Stimulated activated CD8-positive, alpha-beta memory T cell treated with anti-CD3 and anti-CD28 coated beads, Interleukin-15, amount 100 ng/mL, for 24 hours (primary cell): ENCODE measurements around the gene MAGEA8.
"Not testable (repeated sequence)": the region's sequence is repeated elsewhere in the genome, so short reads cannot be mapped to it uniquely, and the experiment has no call there.

Experiments
- DNase-seq: peaks from one replicate; pipeline ENCODE4 v3.0.0-alpha.2; 2020; ENCODE audit warnings: low read depth

The MAGEA8 gene, protein sequence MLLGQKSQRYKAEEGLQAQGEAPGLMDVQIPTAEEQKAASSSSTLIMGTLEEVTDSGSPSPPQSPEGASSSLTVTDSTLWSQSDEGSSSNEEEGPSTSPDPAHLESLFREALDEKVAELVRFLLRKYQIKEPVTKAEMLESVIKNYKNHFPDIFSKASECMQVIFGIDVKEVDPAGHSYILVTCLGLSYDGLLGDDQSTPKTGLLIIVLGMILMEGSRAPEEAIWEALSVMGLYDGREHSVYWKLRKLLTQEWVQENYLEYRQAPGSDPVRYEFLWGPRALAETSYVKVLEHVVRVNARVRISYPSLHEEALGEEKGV

DNA sequence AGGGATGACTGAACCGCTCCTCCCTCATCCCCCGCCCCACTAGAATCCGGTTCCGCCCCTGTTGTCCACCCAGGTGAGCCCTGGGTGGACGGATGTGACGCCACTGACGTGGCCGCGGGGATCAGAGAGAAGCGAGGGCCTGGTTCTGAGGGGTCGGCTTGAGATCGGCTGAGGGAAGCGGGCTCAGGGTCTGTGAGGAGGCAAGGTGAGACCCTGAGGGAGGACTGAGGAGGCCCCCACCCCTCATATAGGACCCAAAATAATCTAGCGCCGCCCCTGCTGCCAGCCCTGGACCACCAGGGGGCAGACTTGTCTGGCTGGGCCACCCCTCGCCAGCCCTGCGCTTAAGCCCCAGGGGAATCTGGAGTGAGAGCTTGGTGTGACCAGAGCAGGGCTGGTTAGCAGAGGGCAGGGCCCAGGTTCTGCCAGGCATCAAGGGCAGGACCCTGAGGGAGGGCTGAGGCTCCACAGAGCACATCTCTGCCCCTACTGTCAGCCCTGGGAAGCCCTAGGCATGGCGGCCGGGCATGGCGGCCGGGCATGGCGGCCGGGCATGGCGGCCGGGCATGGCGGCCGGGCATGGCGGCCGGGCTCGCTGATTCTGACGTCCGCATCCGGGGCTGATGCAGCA, at the start of gene MAGEA8:
Gene MAGEA8, plus strand, starts transcription at position 103 of the 631 bp plus-strand sequence. CDS start 3,090 bp downstream, outside the sequence.
- DNase-seq: no peak

DNA sequence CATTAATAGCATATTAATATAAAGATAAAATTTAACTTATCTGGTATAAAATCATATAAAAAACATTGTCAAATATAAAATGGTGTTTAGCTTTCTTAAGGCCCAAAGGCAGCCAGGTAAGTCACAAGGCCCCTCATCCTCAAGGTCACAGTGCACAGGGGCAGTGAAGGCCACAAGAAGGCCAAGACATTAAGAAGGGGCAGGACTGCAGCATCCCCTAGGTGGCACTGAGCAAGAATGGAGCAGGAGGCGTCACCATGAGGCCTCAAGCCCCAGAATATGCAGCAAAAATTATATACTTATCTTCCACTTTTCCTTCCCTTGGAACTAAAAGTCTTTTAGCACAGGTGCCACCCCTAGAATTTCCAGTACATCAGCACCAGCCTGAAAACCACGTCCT, 49.5 kb upstream of the MAGEA8 start:
- DNase-seq: no peak

DNA sequence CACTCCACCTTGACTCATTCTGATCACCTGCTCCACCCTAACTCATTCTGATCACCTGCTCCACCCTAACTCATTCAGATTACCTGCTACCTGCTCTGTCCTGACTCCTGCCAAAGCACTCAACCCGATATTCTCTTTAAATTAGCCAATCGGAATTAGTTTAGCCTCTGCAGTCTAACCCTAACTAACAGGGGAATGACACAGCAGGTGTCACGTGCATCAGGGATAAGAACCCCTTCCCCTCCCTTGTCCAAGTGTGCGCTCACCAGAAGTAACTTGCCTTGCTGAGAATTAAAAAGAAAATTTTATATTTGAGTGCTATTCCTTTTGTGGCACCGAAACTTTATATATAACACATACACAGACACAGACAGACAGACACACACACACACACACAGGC, 44.3 kb upstream of the MAGEA8 start:
- DNase-seq: not testable (repeated sequence)

DNA sequence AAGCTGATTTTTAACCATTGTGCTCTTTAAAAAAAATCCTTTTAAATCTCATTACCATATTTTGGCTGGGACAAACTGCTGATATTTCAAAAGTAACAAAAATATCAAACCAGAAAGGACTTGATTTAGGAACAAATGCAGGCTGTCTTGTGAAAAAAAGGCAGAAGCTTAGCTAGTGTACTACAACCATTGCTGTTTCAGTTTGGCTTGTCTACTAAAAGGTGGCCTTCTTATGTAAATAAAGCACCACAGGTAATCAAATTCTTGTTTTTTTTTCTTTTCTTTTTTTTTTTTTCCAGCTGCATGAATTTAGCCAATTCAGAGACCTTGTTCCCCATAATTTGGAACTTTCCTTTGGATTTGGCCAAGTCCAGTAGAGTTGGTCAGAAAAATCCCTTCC, 43.8 kb upstream of the MAGEA8 start:
- DNase-seq: no peak

DNA sequence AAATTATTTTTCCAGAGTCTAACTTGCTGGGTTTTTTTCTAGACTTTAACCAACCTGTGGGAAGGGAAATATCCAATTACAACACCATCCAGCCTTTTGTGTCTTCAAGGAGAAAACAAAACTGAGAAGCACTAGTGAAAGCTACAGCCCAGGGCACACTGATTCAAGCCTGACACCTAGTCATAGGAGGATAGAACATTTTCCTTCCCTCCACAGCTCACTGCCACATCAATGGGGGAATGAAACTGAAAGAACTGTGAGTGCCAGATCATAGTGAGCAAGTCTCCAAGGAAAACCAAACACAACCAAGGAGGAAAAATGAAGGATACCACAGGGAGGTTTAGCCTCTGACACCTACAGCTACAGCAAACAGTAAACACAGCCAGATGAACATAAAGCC, 43.3 kb upstream of the MAGEA8 start:
- DNase-seq: no peak

DNA sequence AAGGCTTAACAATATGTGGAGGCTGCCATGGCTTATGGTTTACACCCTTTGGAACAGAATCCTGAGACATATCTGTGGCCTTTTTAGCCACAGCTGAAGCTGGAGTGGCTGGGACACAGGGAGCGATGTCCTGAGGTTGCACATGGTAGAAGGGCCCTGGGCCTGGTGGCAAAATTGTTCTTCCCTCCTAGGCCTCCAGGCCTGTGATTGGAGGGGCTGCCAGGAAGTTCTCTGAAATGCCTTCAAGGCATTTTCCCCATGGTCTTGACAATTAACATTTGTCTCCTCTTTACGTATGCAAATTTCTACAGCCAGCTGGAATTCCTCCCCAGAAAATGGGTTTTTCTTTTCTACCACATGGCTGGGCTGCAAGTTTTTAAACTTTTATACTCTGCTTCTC, 39.1 kb upstream of the MAGEA8 start:
- DNase-seq: no peak

DNA sequence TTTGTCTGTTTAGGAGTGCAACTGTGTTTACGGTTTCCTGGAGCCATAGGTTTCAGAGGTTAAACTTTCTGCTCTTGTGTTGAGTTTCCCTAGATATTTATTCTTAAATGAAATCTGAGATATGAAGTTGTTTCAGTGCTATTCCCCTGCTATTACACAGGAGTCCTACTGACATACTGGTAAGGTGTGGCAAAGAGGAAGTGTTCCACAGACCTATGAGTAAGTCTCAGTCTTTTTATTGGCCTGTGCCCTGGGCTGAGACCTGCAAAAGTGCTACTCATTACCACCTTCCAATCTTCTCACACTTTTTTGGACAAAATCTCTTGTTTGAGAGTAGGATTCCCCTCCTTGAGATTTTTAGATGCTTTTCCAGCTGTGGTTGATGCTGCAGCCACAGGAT, 35.6 kb upstream of the MAGEA8 start:
- no peak for DNase-seq

DNA sequence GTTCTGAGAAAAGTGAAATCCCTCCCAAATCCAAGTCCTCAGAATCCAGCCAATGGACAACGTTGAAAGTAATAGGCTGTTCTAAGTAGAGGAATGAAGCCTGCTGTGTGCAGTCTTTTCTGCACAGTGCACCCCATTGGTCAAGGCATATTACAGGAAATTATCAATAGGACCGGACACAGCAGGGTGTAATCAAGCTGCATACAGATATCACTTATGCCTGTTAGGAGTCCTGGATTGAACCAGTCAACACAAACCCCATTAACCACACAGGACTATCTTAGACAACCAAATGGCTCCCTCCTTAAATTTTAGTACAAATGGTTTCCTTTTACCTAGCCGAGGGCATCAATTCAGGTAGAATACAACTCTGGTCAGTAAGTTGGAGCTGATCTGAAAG, 34.2 kb upstream of the MAGEA8 start:
- no peak for DNase-seq

DNA sequence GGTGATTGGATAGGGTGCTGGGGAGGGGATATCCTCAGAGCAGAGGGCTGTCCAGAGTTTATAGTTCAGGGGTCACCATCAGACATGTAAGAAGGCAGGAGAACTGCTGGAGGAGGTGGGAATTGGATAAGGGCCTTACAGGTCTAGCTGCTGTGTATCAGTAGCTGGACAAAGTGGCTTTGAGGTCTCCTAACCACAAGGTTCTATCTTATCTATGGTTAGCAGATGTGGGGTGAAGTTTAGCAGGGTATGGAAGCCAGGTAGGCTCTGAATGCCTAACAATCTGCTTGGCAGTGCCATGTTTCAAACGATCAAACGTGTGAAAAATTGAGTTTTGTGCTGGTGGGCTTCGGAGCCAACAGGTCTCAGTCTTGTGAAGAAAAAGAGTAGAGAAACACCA, 32.1 kb upstream of the MAGEA8 start:
- no peak for DNase-seq

DNA sequence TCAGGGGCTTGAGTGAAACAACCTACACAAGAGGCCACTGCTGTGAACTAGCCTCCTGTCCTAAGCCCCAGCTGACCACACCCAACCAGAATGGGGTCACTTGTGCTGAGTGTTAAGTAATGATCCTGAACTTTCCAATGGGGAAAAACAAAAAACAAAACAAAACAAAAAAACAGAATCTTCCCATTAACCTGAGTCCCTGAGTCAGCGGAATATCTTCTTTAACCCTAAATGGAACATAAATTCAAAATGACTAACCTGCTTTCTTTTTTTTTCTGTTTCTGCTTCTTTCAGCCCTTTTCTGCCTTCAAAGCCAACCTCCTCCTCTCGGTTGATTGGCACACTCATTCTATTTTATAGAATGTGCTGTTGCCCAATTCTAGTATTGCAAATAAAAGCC, 31.2 kb upstream of the MAGEA8 start:
- no peak for DNase-seq

DNA sequence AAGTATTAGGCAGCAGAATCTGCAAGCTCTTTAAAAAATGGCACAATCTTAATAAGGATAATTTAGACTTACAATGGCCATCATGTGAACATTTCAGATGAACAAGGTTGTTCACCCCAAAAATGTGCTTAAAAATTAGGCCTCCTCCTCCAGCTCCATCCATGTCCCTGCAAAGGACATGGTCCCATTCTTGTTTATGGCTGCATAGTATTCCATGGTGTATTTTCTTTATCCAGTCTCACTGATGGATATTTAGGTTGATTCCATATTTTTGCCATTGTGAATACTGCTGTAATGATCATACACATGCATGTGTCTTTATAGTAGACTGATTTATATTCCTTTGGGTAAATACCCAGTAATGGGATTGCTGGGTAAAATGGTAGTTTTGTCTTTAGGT, 29.1 kb upstream of the MAGEA8 start:
- DNase-seq: no peak

DNA sequence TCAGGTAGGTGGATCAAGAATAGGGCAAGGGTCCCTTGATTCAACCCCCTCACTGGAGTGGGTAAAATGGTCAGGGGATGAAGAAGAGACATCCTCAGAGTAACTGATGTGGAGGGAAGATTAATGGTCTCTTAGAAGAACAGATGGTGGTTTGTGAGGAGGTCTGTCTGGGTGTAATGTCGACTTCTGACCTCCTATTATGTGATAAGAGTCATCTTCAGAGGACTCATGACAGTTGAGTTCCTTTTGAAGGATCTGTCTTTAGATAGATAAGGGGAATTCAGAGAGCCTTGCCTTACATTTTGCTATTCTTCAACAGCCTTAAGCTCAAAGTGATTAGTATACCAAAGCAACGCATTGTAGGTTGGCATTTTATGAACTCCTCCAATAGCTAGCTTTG, 27.1 kb upstream of the MAGEA8 start:
- DNase-seq: no peak

DNA sequence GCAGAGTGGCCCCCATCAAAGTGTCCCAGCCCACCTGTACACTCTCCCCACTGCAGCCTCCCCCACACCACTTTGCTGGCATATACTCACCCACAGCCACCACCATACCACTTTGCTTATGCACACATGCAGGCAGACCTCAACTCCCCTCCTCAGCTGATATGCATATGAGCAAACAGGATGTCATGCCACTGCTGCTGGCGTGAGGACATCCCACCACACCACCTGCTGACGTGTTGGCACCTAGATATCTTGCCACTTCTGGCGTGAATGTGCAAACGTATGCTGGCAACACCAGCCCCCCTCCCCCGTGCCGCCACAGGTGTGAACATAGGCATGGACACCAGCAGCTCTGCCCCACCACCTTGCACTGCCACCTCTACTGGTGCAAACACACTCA, 22.4 kb upstream of the MAGEA8 start:
- DNase-seq: no peak

DNA sequence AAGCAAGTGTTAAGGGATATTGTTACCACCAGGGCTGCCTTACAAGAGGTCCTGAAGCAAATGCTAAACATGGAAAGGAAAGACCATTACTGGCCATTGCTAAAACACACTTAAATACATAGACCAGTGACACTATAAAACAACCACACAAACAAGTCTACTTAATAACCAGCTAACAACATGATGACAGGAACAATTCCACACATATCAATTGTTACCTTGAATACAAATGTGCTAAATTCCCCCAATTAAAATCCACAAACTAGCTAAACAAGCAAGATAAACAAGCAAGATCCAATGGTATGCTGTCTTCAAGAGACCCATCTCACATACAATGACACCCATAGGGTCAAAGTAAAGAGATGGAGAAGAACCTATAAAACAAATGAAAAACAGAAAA, 20.5 kb upstream of the MAGEA8 start:
- no peak for DNase-seq

DNA sequence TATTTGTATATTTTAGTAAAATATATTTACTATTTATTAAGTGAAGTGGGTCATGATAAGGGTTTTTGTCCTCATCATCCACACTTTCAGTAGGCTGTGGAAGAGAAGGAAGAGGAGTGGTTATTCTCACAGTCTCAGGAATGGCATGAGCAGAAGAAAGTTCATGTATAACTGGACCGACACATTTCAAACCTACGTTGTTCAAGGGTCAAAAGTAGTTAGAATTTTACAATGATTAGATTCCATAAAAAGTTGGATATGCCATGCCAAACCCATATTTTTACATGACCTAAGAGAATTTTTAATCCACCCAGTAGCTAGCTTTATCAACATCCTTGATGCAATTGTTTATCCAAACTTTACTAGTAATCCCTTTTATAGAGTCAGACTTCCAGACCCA, 15.6 kb upstream of the MAGEA8 start:
- DNase-seq: no peak

DNA sequence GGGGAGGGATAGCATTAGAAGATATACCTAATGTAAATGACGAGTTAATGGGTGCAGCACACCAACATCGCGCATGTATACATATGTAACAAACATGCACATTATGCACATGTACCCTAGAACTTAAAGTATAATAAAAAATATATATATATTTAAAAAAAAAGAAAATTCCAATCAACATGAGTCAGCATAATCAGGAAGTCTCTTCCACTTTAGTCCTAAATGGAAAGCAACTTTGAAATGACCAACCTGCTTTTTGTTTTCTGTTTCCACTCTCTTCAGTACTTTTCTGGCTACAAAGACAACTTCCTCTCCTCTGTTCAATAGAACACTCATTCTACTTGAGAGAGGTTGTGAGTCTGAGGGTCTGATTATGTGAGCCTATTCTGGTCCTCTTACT, 13.5 kb upstream of the MAGEA8 start:
- no peak for DNase-seq

DNA sequence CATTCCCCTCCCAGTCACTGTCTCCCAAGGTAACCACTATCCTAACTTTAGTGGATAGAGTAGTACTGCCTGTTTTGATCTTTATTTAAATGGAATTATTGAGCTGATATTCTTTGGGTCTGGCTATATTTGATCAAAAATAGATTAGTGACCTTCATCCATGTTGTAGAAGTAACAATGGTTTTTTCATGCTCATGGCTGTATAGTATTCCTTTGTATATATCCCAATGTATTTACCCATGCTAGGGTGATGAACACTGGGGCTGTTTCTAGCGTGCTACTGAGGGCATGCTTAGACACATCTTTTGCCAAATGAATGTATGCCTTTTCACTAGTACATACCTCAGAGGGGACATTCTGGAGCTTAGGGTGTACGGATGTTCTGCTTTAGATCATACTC, 10.1 kb upstream of the MAGEA8 start:
- no peak for DNase-seq

DNA sequence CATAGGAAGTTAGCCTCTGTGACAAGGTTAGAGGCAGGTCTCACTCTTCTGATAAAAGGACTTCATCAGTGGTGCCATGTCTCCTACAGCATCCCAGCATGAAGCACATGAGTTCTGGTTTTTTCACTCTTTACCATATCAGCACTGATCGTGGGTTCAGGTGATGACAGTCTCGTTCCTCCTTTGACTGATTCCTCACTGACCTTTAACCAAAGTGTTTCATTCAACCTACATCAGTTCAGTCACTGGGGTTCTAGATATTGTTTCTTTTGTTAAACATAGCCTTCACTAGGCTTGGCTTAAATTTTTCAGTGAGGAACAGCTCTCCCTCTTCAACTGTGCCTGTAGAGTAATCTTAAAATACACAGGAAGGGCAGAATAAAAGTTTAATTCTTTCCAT, 9.6 kb upstream of the MAGEA8 start:
- DNase-seq: no peak

DNA sequence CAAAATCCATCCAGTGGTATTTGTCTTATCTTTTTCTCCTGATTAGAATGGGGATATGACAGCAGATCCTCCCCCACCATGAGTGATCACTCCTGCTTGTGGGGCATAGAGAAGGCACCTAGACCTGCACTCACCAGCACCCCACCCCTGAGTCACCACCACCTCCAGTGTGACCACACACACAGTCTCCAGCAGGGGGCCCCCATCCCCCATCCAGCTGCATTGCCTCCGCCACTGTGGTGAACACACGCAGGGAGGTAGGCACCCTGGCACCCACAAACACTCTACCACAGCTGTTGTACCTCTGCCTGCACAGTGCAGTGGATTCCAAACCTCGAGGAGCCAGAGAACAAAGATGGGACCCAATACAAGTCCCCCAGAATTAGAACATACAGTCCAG, 9.0 kb upstream of the MAGEA8 start:
- peak; percentile 13 for DNase-seq

DNA sequence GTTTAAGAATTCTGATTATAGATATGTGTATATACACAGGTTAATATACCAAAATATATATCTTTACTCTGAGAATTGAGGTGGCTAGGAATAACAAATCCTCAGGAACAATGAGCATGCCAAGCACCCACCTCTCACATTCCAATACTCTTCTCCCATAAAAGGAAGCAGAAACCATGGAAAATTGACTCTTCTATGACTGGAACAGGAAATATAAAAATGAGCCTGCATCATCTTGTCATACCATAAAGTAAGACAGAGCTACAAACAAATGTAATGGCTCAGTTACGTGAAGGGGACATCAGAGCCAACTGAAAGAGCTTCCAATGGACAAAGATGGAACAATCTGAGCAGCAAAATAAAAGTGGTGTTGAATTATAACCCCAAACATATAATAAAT, 3.8 kb upstream of the MAGEA8 start:
- no peak for DNase-seq

DNA sequence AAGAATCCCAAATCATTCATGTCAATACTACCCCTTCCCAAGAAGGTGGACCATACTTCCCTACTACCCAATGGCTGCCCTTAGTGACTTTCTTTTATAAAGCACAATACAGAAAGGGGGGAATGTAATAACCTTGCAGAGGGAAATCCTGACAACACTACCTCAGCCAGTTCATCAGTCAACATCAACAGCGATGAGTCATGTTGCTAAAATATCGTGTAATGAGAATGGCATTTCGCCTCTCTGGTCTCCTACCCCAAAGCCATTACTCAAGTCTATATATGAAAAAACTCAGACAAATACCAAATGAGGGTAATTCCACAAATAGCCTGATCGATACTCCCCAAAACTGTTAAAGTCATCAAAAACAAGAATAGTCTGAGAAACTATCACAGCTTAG, 3.3 kb upstream of the MAGEA8 start:
- no peak for DNase-seq

DNA sequence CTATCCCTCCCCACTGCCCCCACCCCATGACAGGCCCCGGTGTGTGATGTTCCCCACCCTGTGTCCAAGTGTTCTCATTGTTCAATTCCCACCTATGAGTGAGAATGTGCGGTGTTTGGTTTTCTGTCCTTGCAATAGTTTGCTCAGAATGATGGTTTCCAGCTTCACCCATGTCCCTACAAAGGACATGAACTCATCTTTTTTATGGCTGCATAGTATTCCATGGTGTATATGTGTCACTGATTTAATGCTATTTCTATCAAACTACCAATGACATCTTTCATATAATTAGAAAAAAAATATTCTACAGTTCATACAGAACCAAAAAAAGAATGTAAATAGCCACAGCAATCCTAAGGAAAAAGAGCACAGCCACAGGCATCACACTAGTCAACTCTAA, 9.8 kb downstream of the MAGEA8 start:
- not testable (repeated sequence) for DNase-seq

DNA sequence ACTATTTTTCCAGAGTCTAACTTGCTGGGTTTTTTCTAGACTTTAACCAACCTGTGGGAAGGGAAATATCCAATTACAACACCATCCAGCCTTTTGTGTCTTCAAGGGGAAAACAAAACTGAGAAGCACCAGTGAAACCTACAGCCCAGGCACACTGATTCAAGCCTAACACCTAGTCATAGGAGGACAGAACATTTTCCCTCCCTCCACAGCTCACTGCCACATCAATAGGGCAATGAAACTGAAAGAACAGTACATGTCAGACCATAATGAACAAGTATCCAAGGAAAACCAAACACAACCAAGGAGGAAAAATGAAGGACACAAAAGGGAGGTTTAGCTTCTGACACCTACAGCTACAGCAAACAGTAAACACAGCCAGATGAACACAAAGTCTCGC, 17.6 kb downstream of the MAGEA8 start:
- no peak for DNase-seq
